Left kidney (tissue), 8 donors: ENCODE measurements around the gene MIXL1. TPM values are rescaled to one million over a fixed set of nuclear protein-coding genes. Genes with fewer than 3 reads are reported as not detected.
"Not testable (repeated sequence)": the region's sequence is repeated elsewhere in the genome, so short reads cannot be mapped to it uniquely, and the experiment has no call there.

ENCODE experiments used
- DNase-seq: peaks from one replicate; pipeline ENCODE4 v3.0.0-alpha.2; 2013
- long read RNA-seq, 8 donors: transcript quantifications; one replicate each; lab custom pipeline, GENCODE V29; 2026
- polyA plus RNA-seq: library from polyadenylated mRNA; unstranded; fragments of 120-200 nt; gene quantifications from one replicate; pipeline ENCODE4 v1.2.1, GENCODE V29; 2013; ENCODE audit not compliant: insufficient read length

The MIXL1 gene
- 0.23 TPM for polyA plus RNA-seq
- long read RNA-seq, donor 1: 0 reads
- long read RNA-seq, donor 2, partial matches to known transcripts: 0 of 1 reads
- long read RNA-seq, donor 2, other reads (novel, unspliced or antisense): 0 of 1 reads
- long read RNA-seq, donor 3: 0 reads
- long read RNA-seq, donor 4: 0 reads
- long read RNA-seq, donor 5: 0 reads
- long read RNA-seq, donor 6: 0 reads
- long read RNA-seq, donor 7, partial matches to known transcripts: 0 of 1 reads
- long read RNA-seq, donor 7, other reads (novel, unspliced or antisense): 0 of 1 reads
- long read RNA-seq, donor 8: 0 reads

GRCh38 chr1:226223157-226223785 lies at the start of gene MIXL1:
MIXL1 (plus strand) TSS chr1:226223664; CDS start chr1:226223682, 18 bp downstream.
- peak; percentile 6 for DNase-seq

DNA sequence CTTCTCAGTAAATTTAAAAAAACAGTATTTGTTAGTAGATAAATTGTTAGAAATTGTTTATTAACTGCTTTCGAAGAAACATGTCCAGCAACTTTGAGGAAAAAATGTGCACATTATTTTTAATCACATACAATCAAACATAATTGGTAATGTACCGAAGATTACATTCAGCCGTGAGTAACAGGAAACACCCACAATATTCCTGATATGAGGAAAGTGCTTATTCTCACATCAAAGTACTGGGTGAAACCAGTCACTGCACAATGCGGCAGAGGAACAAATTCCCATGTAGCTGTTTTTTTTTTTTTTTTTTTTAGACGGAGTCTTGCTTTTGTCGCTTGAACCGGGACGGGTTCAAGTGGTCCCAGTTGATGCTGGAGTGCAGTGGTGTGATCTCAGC lies 46.6 kb upstream of the MIXL1 start:
- no peak for DNase-seq

DNA sequence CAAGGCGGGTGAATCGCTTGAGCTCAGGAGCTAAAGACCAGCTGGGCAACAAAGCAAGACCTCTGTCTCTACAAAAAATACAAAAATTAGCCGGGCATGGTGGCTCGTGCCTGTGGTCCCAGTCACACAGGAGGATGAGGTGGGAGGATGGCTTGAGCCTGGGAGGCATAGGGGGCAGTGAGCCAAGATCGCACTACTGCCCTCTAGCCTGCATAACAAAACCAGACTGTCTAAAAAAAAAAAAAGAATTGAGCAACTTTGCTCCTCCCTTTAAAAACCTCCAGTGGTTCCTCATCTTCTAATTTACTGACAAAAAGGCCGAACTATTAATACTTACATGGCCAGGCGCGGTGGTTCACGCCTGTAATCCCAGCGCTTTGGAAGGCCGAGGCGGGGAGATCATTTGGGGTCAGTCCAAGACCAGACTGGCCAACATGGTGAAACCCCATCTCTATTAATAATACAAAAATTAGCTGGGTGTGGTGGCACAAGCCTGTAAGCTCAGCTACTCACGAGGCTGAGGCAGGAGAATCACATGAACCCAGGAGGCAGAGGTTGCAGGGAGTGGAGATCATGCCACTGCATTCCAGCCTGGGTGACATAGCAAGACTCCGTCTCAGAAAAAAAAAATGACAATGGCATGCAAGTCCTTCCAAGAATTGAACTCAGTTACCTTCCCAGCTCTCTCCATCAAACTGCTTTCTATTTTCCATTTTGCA lies 41.3 kb upstream of the MIXL1 start:
- DNase-seq: peak; percentile 19

DNA sequence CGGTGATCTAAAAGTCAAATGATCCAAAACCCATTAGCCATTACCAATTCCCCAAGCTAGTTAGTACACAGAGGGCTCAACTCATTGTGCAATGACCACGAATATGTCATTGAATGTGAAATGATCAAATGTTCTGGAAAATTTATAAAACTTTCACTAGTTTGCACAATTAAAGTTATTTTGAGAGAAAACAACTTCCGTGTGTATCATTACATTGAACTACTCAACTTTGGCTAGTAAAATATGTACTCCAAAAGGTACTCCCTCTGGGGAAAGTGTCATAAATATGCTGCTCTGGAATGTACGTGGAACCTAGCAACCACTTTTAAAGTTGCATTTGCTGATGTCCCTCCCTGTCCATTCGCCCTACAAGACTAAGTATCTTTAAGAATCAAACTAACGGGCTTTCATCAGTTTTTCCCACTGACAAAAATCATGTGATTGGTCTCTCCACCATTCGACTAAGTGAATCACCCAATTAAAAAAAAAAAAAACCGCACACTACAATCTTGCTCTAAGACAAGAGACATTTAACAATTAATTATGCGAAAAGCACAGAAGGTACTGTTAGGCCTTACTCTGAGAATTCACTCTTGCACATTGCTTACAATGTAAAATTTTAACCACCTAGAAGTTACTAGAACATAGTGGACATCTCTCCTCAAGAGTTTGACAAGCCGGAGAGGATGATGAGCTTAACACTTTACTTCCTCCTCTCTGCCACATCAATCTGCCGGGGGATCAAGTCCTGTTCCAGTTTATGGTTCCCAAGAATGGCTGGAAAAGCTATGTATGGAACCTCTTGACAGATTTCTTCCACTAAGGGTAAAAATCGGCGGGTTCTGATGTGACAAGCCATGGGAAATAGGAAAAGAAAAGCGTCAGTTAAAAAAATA lies 38.1 kb upstream of the MIXL1 start:
- DNase-seq: peak; percentile 6

GRCh38 chr1:226186124-226187018 lies 37.1 kb upstream of the MIXL1 start, which contains the start of gene ACBD3:
ACBD3 (minus strand) TSS chr1:226186741; CDS start chr1:226186675, 66 bp downstream.
- peak; percentile 91 for DNase-seq

GRCh38 chr1:226187019-226187322 lies 36.5 kb upstream of the MIXL1 start:
- no peak for DNase-seq

- DNase-seq: no peak
These were observed 36.1 kb upstream of the MIXL1 start for GRCh38 chr1:226187380-226187779.

DNA sequence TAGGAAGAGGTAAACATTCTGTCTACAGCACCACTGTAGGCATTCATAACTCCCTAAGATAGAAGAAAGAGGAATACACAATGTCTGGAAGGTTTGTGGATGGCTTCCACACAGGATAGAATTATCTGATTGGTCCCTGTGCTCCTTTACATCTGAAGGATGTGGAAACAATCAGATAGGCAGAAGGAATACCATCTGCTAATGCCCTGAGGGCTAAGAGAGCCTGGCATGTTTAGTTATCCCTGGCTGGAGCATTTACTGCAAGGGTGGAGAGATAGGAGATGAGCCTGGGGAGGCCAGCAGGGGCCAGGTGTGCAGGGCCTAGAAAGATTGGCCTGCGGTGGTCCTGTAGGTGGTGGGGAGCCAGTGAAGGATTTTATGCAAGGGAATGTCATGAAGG lies 28.3 kb upstream of the MIXL1 start:
- DNase-seq: no peak

- no peak for DNase-seq
These were observed 23.5 kb upstream of the MIXL1 start for GRCh38 chr1:226199971-226200370.

- DNase-seq: no peak
These were observed 22.4 kb upstream of the MIXL1 start for GRCh38 chr1:226201029-226201593.

DNA sequence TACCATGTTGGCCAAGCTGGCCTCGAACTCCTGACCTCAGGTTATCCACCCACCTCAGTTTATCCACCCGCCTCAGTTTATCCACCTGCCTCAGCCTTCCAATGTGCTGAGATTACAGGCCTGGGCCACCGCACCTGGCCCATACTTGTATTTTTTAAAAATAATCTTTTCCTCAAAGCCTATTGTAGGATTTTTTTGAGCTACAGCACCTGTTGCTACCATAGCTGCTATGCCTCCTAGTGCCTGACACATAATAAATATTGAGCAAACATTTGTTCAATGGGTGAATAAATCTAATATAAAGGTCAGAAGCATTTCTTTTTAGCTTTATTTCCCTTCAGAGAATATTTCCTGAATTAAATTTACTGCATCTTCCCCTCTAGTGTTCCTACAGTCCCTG lies 21.2 kb upstream of the MIXL1 start:
- no peak for DNase-seq

- DNase-seq: not testable (repeated sequence)
These were observed 20.8 kb upstream of the MIXL1 start for GRCh38 chr1:226202666-226203065.

DNA sequence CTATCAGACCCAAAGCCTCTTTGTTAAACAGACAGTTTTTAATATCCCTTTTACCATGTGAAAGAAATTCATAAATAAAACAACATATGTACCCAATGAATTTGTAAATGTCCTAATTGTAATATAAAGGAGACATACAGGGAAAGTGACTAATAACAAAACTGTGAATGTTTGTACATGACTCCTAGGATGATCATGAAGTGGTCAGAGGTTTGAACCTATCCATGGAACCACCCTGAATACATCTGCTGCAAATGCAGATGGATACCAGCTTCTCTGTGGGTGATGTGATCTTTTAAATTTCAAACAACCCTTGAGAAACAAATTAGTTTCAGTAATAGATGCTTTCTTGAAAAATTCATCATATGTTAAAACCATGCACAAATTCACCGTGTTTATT lies 20.2 kb upstream of the MIXL1 start:
- no peak for DNase-seq

- no peak for DNase-seq
These were observed 19.8 kb upstream of the MIXL1 start for GRCh38 chr1:226203655-226204054.

- no peak for DNase-seq
These were observed 19.3 kb upstream of the MIXL1 start for GRCh38 chr1:226204198-226204597.

GRCh38 chr1:226207048-226207447 lies 16.4 kb upstream of the MIXL1 start:
- DNase-seq: no peak

- no peak for DNase-seq
These were observed 14.0 kb upstream of the MIXL1 start for GRCh38 chr1:226209307-226210059.

- no peak for DNase-seq
These were observed 12.8 kb upstream of the MIXL1 start for GRCh38 chr1:226210571-226211176.

GRCh38 chr1:226211181-226211821 lies 12.2 kb upstream of the MIXL1 start:
- no peak for DNase-seq
